Coronary artery (tissue), 2 donors: ENCODE measurements around the gene SLC66A2.

Experiments used
- DNase-seq: peaks from one replicate; pipeline ENCODE4 v3.0.0-alpha.2; 2017; ENCODE audit warnings: low spot score
- H3K27ac ChIP-seq, 2 donors: fragments of 200-600 bp; sonication (generic); one replicate each; pipeline ENCODE4 v1.5.1; 2016 to 2019
- H3K4me3 ChIP-seq: fragments of 200-600 bp; sonication (generic); 2 replicates; pipeline ENCODE4 v1.5.1; 2016; ENCODE audit warnings: mild to moderate bottlenecking, moderate library complexity
- CTCF ChIP-seq: fragments of 200-600 bp; sonication (generic); IDR thresholded peaks from one replicate; pipeline ENCODE4 v1.5.1; 2019; ENCODE audit warnings: antibody characterized with exemption

The SLC66A2 gene

GRCh38 chr18:79979843-79980242, 28.4 kb upstream of the SLC66A2 start:
- DNase-seq = no peak
- no peak overlapping the region for H3K27ac ChIP-seq
- H3K4me3 ChIP-seq = no peak overlapping the region
- TF ChIP-seq CTCF = no peak

DNA sequence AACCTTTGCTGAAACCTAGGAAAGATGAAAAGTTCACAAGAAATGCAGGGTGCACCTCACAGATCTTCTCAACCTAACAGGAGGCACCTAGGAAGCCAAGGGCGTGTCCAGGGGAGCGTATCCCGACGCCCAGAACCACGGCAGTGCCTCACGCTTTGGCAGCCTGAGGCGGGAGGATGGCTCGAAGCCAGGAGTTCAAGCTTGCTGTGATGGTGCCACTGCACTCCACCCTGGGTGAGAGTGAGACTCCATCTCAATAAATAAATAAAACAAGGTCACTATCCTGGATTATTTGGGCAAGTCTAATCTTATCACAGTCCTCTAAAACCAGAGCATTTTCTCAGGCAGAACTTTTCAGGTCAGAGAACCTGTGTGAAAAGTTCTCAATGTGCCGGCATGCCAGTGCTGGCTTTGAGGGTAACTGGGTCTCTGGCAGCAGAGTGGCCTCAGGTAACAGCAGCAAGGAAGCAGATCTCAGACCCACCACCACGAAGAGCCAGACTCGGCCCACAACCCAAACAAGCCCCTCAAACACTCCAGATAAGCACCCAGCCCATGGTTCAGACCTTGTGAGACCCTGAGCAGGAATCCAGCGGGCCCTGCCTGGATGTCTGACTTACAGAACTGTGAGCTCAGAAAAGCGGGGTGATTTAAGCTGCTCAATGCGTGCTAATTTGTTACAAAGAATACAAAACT, 24.7 kb upstream of the SLC66A2 start:
- no peak overlapping the region for H3K27ac ChIP-seq
- no peak overlapping the region for H3K4me3 ChIP-seq
- TF ChIP-seq CTCF = no peak
- no peak for DNase-seq

- no peak overlapping the region for H3K4me3 ChIP-seq
- no peak for DNase-seq
- H3K27ac ChIP-seq = no peak overlapping the region
- TF ChIP-seq CTCF = no peak
Measured at GRCh38 chr18:79975043-79975442, 23.6 kb upstream of the SLC66A2 start.

- no peak for DNase-seq
- no peak overlapping the region for H3K4me3 ChIP-seq
- no peak overlapping the region for H3K27ac ChIP-seq
- TF ChIP-seq CTCF = no peak
Measured at GRCh38 chr18:79974025-79974654, 22.7 kb upstream of the SLC66A2 start.

DNA sequence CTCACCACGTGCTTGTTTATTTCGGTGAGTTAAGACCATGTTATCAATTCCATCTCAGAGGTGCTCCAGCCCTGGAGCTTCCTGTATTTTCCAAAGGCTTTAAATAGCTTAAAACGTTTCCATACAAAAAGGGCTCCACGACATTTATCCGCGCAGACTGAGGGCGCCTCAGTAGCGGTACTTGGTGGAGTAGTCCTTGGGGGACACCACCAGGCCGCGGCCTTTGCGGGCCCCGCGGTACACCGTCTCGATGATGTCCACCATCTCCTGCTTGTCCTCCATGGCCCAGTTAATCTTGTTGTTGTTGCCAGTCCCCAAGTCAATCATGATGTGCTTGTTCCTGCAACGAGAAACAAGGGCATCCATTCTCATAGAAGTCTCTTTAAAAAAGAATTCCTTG, 22.1 kb upstream of the SLC66A2 start:
- no peak overlapping the region for H3K4me3 ChIP-seq
- DNase-seq = no peak
- TF ChIP-seq CTCF = no peak
- H3K27ac ChIP-seq = no peak overlapping the region

GRCh38 chr18:79972720-79973119, 21.3 kb upstream of the SLC66A2 start:
- no peak overlapping the region for H3K27ac ChIP-seq
- no peak overlapping the region for H3K4me3 ChIP-seq
- TF ChIP-seq CTCF = no peak
- no peak for DNase-seq

GRCh38 chr18:79971986-79972385, 20.5 kb upstream of the SLC66A2 start:
- no peak for TF ChIP-seq CTCF
- no peak overlapping the region for H3K4me3 ChIP-seq
- no peak for DNase-seq
- no peak overlapping the region for H3K27ac ChIP-seq
